Measurements from ENCODE around the gene NUP43.

- TF ChIP-seq CTCF (IDR thresholded peaks at IDR 0.05; ENCODE audit: low read length), result no peak
- no peak for TF ChIP-seq EZH2 (IDR thresholded peaks at IDR 0.05; ENCODE audit: borderline replicate concordance, low read length)
These were observed 48.2 kb downstream of the NUP43 start for GRCh38 chr6:149698175-149698574.

Data from OCI-LY1 (cell line).